Left ventricle myocardium superior (tissue), 1 donor: Measurements from ENCODE around the gene SIGLEC6. TPM values are rescaled to one million over a fixed set of nuclear protein-coding genes. Genes with fewer than 3 reads are reported as not detected.

Experiments used
- ATAC-seq: fragments of 200-7000 bp; cut with Tn5 transposase; one replicate; pipeline ENCODE4 v1.9.1; 2020; ENCODE audit warnings: mild to moderate bottlenecking, moderate library complexity
- DNase-seq: peaks from one replicate; pipeline ENCODE4 v3.0.0-alpha.2; 2020
- intact Hi-C: fragments of 100-400 bp; cut with micrococcal nuclease; formaldehyde crosslinking; loops from one replicate; pipeline ENCODE4 v1.11.0; 2022
- total RNA-seq: library from RNA; stranded (reverse); fragmentation: NEBNext Ultra II Directional; extraction: Animal tissue kit (Norgen Biotek cat#: 25700); gene quantifications from one replicate; pipeline ENCODE4 v1.2.1, GENCODE V29; 2021
- donor health status: DM: no; HTN: yes; CAD: no; lungs with severe emphysema.

SIGLEC6 gene
- total RNA-seq, 1 donor from 2014 or later, result 0.32 TPM

DNA sequence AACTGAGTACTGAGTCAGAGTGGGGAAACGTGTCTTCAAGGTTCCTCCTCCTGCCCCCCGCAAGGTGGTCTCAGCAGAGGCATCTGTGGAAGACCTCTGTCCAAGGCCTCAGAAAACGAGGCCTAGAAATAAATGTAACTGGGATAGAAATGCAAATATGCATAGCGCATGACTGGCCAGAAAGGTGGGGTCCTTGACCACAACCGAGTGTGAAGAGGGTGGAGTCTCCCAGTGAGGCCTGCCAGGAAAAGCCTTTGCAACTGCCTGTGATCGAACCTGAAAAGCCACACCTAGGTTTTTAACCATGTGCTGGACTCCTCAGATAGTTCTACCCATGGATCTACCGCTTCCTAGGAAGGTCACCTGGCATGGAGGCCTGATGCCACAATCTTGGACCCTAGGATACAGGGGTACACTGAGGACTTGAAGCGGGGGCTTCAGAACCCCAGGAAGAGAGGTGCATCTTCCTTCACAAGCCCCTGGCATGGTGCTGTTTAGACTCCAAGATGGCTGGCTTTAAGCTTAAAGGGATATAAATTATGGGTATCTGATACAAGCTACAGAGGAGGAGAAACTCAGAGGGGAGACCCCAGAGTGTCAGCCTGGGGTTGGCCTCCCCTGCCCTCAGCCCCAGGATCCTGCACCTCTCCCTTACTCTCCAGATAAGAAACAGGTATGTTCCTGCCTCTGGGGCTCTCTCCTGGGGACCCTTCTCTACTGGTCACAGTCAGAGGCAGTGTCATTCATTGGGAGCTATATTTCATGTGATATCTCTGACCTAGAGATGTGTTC, 18.3 kb upstream of the SIGLEC6 start:
- DNase-seq (no peak), ATAC-seq (no peak)
- intact Hi-C loops, result no loop called here

DNA sequence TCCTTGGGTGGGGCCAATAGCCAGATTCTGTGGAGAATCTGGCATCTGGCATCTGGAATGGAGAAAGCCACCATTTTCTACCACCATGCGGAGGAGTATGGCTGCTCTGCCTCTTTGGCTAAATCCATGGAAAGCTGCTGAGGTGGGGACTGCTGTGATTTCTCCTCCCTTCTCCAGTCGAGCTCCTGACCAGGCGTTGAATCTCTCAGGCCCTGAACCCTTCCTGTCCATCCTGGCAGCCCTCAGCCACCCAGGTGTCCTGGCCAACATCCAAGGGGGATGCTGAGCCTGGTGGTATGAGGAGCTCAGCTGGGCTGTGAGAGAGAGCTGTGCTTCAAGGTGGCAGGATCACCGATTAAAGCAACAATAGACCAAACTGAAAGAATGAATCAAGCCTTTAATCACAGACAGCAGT, 17.4 kb upstream of the SIGLEC6 start:
- DNase-seq, result no peak
- no peak for ATAC-seq

DNA sequence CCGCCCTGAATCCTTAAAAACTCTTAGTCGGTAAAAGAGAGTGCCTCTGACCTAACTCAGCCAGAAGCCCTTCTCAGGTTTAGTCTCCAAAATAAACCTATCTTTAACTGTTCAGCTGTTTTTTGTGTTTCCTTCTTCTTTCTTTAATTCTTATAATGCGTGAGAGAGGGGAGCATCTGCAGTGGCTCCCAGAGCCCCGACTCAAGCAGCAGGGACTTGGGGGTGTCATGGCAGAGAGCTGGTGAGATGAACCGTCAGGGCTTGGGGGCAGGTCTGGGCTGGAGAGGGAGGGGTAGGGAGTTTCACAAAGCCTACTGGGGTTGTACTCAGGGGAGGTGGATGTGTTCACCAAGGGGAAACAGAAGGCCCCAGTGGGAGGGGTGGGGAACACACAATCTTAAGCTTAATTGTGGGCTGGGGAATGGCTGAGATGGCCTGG, 16.8 kb upstream of the SIGLEC6 start:
- no peak for ATAC-seq
- intact Hi-C loops, result no loop called here
- no peak for DNase-seq

More for the DNA sequence above, 17.4 kb upstream of the SIGLEC6 start:
- intact Hi-C loops, result no loop called here

DNA sequence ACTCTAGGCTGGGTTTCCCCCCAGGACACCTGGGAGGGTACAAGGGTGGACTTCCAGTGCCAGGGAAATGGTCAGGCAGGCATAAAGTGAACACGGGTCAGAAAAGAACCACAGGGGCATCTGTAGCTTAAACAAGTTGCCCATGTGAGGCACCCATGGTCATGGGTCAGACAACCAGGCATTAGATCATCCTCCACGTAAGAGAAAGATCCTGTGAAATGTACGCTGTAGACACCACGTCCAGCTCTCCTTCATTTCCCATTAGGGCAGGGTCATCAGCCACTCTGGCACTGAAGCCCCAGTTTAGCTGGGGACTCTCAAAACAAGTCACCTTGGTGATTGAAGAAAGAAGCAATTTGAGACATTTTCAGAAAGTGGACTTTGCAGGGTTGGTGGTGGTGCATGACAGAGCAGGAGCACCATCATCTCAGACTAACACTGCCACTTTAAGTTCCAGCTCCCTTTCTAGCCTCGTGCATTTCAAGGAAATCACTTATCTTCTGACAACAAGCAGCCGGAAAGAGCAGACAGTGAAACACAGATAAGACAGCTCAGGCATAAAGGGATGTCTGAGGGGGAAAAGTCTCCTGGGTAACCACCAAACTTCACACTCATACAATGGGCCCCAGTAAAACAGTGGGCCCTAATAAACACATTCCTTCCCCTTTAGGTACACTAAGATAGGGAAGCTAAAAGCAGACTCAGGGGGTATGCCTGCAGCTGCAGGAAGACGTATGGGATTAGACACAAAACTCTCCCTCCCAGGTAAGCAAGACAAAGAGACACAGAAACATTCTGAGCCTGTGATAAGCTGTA, 16.1 kb upstream of the SIGLEC6 start:
- no peak for ATAC-seq
- intact Hi-C loops, result no loop called here
- no peak for DNase-seq

DNA sequence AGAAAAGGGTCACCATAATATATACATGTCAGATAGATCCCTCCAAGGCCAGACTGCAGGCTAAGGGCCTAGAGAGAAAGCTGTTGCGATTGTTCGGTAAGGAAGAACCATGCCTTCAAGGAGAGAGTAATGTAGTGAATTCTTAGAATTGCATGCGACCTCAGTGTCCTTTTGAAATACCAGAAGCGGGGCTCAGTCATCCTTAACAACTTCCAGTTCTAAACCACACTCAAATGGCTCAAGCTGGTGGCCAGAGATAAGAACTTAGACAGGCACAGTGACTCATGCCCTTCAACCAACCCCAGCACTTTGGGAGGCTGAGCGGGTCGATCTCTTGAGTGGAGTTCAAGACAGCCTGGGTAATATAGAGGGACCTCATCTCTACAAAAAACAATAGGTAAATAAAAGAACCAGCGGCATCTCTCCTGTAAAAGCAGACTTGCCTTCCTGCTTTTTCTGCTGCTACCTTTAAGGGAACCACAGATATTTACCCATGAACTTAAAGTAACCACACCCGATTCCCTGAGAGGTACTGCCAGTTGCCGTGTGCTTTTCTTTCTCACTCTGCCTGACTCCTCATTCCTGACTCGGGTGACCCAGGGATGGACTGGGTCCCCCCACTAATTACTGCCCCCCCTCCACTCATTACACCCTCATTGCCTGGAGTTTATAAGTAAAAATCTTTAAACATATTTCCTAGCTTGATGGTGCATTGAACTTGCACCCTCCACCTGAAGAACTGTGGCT, 15.4 kb upstream of the SIGLEC6 start:
- no peak for DNase-seq
- intact Hi-C loops, result no loop called here
- ATAC-seq, result no peak

DNA sequence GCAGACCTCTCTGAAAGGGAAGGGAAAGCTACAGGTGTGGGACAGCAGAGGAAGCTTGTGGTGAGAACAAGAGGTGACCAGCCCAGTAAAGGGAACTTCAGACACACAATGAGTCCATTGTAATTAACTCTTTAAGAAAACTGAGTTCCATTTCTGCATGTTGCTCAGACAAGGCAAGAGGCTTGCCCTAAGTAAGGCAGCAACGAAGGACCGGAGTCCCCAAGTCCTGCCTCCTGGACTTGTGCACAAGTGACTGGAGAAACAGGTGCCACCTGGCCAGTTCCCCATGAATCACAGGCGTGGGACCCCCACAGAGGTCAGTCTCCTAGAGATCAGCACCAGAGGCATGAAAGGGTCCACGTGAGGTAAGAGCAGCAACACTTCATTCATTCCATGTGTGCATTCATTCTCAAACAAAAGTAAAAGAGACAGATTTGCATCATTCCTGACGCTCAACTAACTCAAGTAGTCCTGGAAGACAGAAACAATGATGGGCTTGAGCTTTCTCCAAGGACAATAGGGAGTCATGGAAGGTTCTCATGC, 14.7 kb upstream of the SIGLEC6 start:
- ATAC-seq, result no peak
- no peak for DNase-seq
- intact Hi-C loops, result no loop called here

DNA sequence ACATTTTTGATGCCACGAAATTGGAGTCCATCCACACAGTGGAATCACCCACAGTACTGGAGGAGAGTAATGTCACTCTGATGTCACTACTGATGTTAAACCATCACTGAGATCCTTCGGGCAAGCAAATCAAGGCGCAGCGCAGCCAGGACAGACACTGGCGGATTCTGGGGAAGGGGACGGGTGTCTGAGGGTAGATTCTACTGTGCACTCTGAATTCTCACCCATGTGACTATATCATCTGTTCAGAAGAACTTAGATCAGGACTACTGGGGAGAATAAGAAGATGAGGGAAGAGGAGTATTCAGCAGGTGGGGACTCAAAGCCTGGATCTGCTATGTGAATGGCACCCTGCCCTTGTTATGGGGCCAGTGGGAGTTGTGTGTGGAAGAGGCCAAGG, 12.6 kb upstream of the SIGLEC6 start:
- DNase-seq, result no peak
- no peak for ATAC-seq
- intact Hi-C loops, result no loop called here

DNA sequence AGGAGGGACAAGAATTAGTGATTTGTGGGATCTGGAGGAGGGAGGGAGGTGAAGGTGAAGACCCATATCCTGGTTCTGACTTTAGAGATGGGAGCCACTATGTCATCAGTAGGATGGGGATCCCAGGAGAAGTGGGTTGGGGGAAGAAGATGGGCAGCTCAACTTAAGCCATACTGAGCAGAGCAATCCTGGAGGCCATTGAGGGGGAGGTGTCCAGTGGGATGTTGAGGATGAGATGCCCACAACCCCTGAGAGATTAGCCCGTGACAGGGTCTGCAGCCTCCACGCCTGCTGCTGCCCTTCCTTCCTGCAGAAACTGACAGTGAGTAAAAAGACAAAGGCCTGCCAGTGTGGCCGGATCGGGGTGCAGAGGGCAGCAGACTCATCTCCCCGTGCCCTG, 11.2 kb upstream of the SIGLEC6 start:
- intact Hi-C loops, result no loop called here
- DNase-seq, result no peak
- no peak for ATAC-seq

DNA sequence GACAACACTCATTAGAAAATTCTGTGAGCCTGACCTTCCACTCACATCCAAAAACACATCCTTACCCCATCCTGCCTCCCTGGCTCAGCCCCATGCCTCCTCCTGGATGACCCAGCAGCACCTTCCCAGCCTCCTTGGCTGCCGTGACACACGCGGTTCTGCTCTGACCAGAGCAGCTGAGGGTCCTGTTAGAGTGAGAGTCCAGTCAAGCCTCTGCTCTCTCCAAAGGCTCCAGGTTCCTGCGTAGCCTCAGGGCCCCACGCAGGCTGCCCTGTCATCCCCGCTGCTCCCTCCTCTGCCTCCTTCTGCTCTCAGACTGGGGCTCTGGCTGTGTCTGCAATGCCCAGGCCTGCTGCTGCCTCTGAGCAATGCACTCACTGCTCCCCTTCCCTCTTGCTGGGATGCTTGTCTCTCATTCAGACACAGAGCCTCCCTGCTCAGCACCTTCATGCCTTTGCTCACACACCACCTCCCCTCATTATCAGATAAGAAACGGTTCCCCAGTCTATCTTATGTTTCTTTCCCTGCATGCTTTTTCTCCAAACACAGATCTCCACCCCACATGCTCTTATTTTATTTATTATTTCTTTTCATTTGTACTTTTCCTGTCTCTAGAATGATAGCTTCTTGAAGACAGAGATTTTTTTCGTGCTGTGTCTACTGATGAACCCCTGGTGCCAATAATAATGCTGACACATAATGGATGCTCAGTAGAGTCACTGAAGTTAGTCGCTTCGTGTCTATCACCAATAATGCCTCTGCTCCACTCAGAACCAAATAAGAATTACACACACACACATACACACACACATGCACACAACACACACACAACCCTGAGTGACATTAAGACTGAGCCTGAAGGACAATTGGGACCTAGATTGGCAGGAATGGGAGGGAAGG, 10.2 kb upstream of the SIGLEC6 start:
- DNase-seq, result no peak
- no peak for ATAC-seq
- intact Hi-C loops, result no loop called here

DNA sequence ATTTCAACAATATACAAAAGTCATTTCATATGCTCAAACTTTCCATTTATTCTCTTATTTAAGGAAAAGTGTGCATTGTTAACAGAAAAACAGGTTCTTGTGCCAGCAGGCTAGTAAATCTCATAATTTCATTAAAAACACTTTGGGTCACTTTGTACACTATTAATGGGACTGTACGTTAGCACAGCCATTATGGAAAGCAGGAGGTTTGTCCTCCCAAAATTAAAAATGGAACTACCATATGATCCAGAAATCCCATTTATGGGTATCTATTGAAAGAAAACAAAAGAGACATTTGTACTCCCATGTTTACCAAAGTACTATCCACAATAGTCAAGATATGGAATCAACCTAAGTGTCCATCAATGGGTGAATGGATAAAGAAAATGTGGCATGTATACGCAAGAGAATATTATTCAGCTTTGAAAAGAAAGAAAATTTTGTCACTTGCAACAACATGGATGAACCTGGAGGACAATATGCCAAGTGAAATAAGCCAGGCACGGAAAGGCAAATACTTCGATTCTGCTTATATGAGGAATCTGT, 8.4 kb upstream of the SIGLEC6 start:
- intact Hi-C loops, result no loop called here
- no peak for ATAC-seq
- DNase-seq, result no peak

DNA sequence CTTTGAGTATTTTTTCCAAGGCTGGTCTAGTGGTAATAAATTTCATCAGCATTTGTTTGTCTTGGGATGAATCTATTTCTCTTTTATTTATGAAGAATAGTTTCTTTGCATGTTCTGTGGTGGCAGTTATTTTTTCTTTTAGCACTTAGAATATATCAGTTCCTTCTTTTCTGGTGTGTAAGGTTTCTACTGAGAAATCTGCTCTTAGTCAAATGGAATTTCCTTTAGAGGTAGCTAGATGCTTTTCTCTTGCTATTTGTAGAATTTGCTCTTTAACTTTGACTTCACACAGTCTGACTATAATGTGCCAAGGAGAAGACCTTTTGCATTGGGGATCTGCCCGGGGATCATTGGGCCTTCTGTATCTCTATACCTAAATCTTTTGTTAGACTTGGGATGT, 4.1 kb upstream of the SIGLEC6 start:
- ATAC-seq (no peak), DNase-seq (no peak)
- intact Hi-C loops, result no loop called here

DNA sequence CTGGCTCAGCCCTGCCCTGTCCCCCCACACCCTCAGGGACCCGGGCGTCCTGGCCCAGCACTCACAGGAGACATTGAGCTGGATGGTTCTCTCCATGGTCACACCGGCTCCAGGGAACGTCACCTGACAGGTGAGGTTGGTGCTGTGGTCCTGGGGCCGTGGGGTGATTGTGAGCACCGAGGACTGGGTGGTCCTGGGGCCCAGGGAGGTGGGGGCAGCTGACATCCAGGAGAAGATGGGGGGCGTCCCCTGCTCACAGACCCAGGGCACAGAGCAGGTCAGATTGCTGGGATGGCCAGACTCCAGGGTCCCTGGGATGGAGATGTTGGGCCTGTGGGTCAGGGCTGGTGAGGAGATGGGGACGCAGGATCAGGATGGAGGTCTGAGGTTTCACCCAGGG, 854 bp downstream of the SIGLEC6 start:
- ATAC-seq (no peak), DNase-seq (no peak)
- intact Hi-C loops, result no loop called here

DNA sequence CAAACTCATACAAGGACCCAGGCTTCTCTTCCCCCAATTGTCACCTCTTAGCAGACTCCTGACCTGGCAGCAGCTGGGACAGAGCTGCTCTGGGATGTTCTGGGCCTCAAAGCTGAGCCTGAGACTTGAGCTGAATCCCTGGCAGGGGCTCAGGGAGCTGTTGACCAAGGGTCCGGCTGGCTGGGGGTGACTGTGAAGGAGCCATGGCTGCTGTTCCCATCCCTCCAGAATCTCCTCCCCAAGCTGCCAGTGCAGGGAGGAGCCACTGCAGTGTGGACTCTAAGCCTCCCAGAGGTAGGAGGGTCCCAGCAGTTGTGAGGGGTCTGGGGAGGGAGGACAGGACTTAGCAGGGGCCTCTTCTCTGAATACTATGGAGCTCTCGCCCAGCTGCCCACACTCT, 2.2 kb downstream of the SIGLEC6 start:
- intact Hi-C loops, result no loop called here
- DNase-seq (no peak), ATAC-seq (no peak)

DNA sequence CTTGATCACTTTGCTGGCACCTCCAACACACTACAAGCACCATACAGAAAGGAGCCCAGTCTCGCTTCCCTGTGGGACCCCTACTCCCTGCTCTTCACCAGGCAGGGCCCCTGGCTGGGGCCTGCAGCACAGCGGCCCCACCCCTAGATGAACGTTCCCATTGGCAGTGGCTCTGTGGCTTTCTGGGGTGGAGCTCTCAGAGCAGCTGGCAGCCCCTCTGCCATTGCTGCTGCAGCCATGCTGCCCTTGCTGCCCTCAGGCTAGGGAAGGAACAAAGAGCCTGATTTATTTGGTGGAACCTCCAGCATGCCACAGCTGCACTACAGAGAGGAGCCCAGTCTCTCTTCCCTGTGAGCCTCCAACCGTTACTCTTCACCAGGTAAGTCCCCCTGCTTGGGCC, 5.8 kb downstream of the SIGLEC6 start:
- ATAC-seq (no peak), DNase-seq (no peak)
- intact Hi-C loops, result no loop called here

DNA sequence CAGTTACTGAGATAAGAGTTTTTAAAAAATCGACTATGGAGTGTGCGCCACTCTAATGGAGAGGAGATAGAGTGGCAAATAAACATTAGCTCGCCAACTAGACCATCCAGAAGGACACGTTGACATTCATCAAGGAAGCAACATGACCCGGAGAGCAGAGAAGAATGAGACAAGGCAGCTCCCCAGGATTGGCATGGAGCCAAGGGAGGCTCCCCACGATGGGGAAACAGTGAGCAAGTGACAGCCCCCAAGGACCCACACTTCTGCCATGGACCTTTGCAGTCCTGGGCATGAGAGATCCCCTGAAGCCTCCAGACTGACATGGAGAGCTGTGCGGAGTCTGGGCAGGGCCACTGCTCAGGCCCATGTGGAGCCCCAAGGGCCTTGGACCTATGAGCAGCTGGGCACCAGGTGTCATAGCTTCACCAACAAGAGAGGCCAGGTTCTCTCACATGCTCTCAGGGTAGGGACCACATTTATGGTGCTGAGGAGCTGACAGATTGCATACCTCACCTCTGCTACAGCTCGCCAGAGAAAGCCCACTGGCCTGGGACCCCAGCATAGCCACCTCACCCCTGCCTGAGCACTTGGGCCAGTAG, 6.7 kb downstream of the SIGLEC6 start:
- no peak for ATAC-seq
- intact Hi-C loops, result no loop called here
- no peak for DNase-seq

DNA sequence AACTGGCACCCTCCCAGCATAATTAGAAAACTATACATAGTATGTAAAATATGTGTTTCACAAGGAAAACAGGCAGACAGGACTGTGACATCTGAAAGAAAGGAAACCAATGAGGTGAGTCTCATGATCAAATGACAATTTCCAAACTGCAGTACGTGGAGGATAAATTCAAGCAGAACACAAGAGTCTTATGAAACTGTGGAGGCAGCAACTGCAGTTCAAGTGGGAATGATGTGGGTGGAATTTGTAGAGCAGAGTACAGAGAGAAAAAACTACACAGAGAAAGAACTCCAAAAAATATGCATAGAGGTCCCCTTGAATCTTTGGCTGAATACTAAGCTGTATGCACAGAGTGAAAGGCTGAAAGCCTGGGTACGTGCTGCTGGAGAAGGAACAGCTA, 9.7 kb downstream of the SIGLEC6 start:
- DNase-seq, result no peak
- no peak for ATAC-seq
- intact Hi-C loops, result no loop called here

DNA sequence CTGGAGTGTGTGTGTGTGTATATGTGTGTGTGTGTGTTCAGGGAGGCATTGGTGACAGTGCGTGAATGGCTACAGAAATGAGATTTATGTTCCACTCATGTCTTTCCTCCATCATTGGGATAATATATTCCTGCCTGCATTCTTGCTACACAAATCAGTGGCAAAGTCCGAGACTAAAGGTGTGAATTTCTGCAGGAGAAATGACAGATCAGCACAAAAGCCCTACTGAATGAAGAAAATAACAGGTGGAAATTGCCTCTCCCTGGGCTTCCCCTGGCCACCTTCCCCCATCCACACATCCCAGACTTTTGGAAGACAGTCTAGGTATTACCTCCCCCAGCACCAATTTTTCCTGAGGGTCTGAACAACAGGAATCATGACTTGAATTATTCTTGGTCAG, 10.1 kb downstream of the SIGLEC6 start:
- no peak for ATAC-seq
- intact Hi-C loops, result no loop called here

DNA sequence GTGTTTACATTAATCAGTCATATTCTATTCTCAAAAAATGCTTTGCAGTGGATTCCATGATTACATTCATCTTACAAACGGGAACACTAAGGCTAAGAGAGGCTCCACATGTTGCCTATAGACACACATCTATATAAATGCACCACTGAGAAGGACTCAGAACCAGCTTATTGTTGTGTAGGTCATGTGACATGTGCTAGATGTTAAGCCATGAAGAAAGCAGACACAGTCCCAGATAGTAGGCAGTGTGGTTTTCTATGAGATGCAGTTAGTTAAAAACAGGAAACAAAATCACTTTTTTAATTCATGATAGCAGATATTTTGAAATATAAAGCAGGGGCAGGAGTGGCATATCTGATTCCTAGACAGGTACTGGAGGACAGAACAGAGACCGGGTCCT, 10.7 kb downstream of the SIGLEC6 start:
- DNase-seq, result no peak
- intact Hi-C loops, result no loop called here

More for the DNA sequence above, 10.1 kb downstream of the SIGLEC6 start:
- DNase-seq, result no peak

More for the DNA sequence above, 10.7 kb downstream of the SIGLEC6 start:
- no peak for ATAC-seq
